Right lobe of liver (tissue), 4 donors: Measurements from ENCODE around the gene FERD3L.

ENCODE experiments used
- CTCF ChIP-seq, 4 donors: fragments of 200-600 bp in 3 of 4; fragments of 450-650 bp in 1 of 4; IDR thresholded peaks; one replicate each; pipeline versions ENCODE4 v1.5.1 to v1.8.0; 2016 to 2022; ENCODE audit warnings: antibody characterized with exemption in 4 of 4, mild to moderate bottlenecking in 2 of 4
- POLR2A ChIP-seq: fragments of 450-650 bp; IDR thresholded peaks from one replicate; pipeline ENCODE4 v1.6.1; 2017; ENCODE audit warnings: antibody characterized with exemption, mild to moderate bottlenecking
- donor health status: DM: no; HTN: no; CAD: no.
- donor health status: DM: no; HTN: no; CAD: no.
- donor health status: DM: no; HTN: yes; CAD: no.

- TF ChIP-seq CTCF (IDR thresholded peaks at IDR 0.05), result no peak
- TF ChIP-seq POLR2A, result no peak
Measured at GRCh38 chr7:19097165-19098055, 47.8 kb downstream of the FERD3L start.
